Ectodermal cell (in vitro differentiated cells): ENCODE measurements around the gene KRTAP1-5.
"Not testable (repeated sequence)": the region's sequence is repeated elsewhere in the genome, so short reads cannot be mapped to it uniquely, and the experiment has no call there.

ENCODE experiments used
- H3K27ac ChIP-seq: 2 replicates; pipeline ENCODE4 v1.7.0; 2013; ENCODE audit warnings: mild to moderate bottlenecking, low read depth, low read length; ENCODE audit not compliant: insufficient read depth, poor library complexity, severe bottlenecking
- H3K27me3 ChIP-seq: 2 replicates; pipeline ENCODE4 v1.7.0; 2013; ENCODE audit warnings: mild to moderate bottlenecking, low read length; ENCODE audit not compliant: insufficient read depth, control insufficient read depth, poor library complexity, severe bottlenecking
- H3K36me3 ChIP-seq: one replicate; pipeline ENCODE4 v1.7.0; 2013; ENCODE audit warnings: low read length; ENCODE audit not compliant: control insufficient read depth, insufficient read depth
- H3K4me1 ChIP-seq: one replicate; pipeline ENCODE4 v1.7.0; 2013; ENCODE audit warnings: low read length; ENCODE audit not compliant: control insufficient read depth, insufficient read depth
- H3K4me3 ChIP-seq: 2 replicates; pipeline ENCODE4 v1.7.0; 2013; ENCODE audit warnings: low read depth, low read length, control low read depth; ENCODE audit not compliant: insufficient read depth
- H3K9me3 ChIP-seq: 2 replicates; pipeline ENCODE4 v1.7.0; 2013; ENCODE audit warnings: mild to moderate bottlenecking, low read length, moderate library complexity; ENCODE audit not compliant: control insufficient read depth
- WGBS, 2 experiments: methylation state at CpG; one replicate each; pipeline ENCODE4 v1.1.7; 2013; ENCODE audit warnings: missing lambda C conversion rate in 2 of 2; 5-methylcytosine and 5-hydroxymethylcytosine counted together

Gene KRTAP1-5

GRCh38 chr17:41049110-41049509, 22.1 kb upstream of the KRTAP1-5 start:
- WGBS, 2 experiments: 85 to 87% methylated on average over 2 of the region's 2 CpGs
- Histone ChIP-seq H3K4me3 (no peak overlapping the region), H3K27ac (no peak overlapping the region), H3K9me3 (no peaks in the 10 kb centered on the region), H3K36me3 (no peaks in the 10 kb centered on the region), H3K4me1 (no peaks in the 10 kb centered on the region), H3K27me3 (no peaks in the 10 kb centered on the region)

- Histone ChIP-seq H3K9me3 (no peaks in the 10 kb centered on the region), H3K27ac (no peak overlapping the region), H3K27me3 (no peaks in the 10 kb centered on the region), H3K36me3 (no peaks in the 10 kb centered on the region), H3K4me3 (no peak overlapping the region), H3K4me1 (no peaks in the 10 kb centered on the region)
- WGBS, 2 experiments: 86 to 96% methylated on average over 7 of the region's 7 CpGs
Observed at GRCh38 chr17:41048441-41048840, 21.4 kb upstream of the KRTAP1-5 start.

GRCh38 chr17:41046735-41047465, 19.9 kb upstream of the KRTAP1-5 start, which contains the start of gene KRTAP2-1:
Gene KRTAP2-1, minus strand, starts transcription at chr17:41047316. Its CDS starts 49 bp downstream, at chr17:41047267.
- H3K27me3 ChIP-seq, H3K4me1 ChIP-seq, H3K27ac ChIP-seq, H3K4me3 ChIP-seq, H3K36me3 ChIP-seq, H3K9me3 ChIP-seq: not testable (repeated sequence)
- 72 to 84% methylated on average over 5 to 9 of the region's 33 CpGs for WGBS, 2 experiments

DNA sequence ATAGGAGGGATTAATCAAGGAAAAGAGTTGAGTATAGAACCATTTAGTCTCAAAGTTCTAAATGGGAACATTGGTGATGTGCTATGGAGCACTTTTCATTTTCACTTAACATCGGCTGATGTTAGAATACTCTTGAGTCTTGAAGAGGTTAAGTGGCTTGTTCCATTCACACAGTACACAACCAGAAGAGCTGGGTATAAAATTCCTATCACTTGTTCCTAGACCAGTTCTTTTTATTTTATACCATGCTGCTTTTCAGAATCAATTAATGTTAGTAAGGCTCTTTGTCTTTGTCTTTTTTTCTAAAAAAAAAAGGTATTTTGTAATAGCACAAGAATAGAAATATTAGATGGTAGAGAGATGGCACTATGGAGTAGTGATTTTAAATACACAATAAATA, 15.9 kb upstream of the KRTAP1-5 start:
- Histone ChIP-seq H3K9me3 (no peaks in the 10 kb centered on the region), H3K4me1 (peaks cover 1% of the 10 kb centered on the region), H3K27ac (no peak overlapping the region), H3K36me3 (no peaks in the 10 kb centered on the region), H3K27me3 (no peaks in the 10 kb centered on the region), H3K4me3 (no peak overlapping the region)
- 90 to 100% methylated on average over 1 of the region's 1 CpG for WGBS, 2 experiments

- H3K4me1 ChIP-seq, H3K27ac ChIP-seq, H3K4me3 ChIP-seq, H3K9me3 ChIP-seq, H3K27me3 ChIP-seq, H3K36me3 ChIP-seq: not testable (repeated sequence)
- 89 to 92% methylated on average over 13 to 14 of the region's 14 CpGs for WGBS, 2 experiments
Observed at GRCh38 chr17:41040783-41041571, 14.0 kb upstream of the KRTAP1-5 start, which contains the start of gene KRTAP1-1. Gene KRTAP1-1, minus strand, starts transcription at chr17:41041450. Its CDS starts 53 bp downstream, at chr17:41041397.

- Histone ChIP-seq H3K27me3 (no peaks in the 10 kb centered on the region), H3K4me1 (peaks cover 3% of the 10 kb centered on the region), H3K36me3 (no peaks in the 10 kb centered on the region), H3K4me3 (no peak overlapping the region), H3K9me3 (no peaks in the 10 kb centered on the region), H3K27ac (no peak overlapping the region)
- 61 to 64% methylated on average over 2 of the region's 2 CpGs for WGBS, 2 experiments
Observed at GRCh38 chr17:41037853-41038350, 10.9 kb upstream of the KRTAP1-5 start.

- not testable (repeated sequence) for H3K9me3 ChIP-seq, H3K4me3 ChIP-seq, H3K27ac ChIP-seq, H3K36me3 ChIP-seq, H3K27me3 ChIP-seq, H3K4me1 ChIP-seq
- WGBS, 2 experiments: 88 to 95% methylated on average over 10 of the region's 10 CpGs
Observed at GRCh38 chr17:41034346-41034935, 7.4 kb upstream of the KRTAP1-5 start, which contains the start of gene KRTAP1-3. Gene KRTAP1-3, minus strand, starts transcription at chr17:41034874. Its CDS starts 53 bp downstream, at chr17:41034821.

- 90 to 91% methylated on average over 12 of the region's 12 CpGs for WGBS, 2 experiments
- H3K27me3 ChIP-seq: no peaks in the 10 kb centered on the region
Observed at GRCh38 chr17:41029633-41030245, 2.7 kb upstream of the KRTAP1-5 start, which contains the start of gene KRTAP1-4. Gene KRTAP1-4, minus strand, starts transcription at chr17:41030195. Its CDS starts 117 bp downstream, at chr17:41030078.

DNA sequence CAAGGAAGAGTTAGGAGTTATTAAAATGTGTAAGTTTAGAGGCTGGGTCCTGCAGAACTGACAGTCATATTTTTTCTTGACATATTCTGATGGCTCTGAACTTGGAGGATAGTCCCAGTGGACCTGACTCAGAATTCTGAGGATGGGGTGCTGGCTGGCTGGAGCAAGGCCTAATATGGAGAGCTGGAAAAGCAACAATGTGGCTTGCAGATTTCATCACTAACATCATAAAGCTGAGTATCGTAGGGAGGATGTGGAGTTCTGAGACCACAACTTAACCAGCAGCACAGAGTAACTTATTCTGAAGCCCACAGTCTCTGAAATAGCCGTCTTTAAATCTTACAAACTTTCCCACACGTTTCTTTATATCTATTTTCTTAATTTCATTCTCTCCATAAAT, 2.3 kb downstream of the KRTAP1-5 start:
- Histone ChIP-seq H3K36me3 (no peaks in the 10 kb centered on the region), H3K27ac (no peak overlapping the region), H3K9me3 (no peaks in the 10 kb centered on the region), H3K4me1 (no peaks in the 10 kb centered on the region), H3K27me3 (no peaks in the 10 kb centered on the region), H3K4me3 (no peak overlapping the region)
- 93 to 98% methylated on average over 3 of the region's 3 CpGs for WGBS, 2 experiments

More at GRCh38 chr17:41029633-41030245, 2.7 kb upstream of the KRTAP1-5 start, which contains the start of gene KRTAP1-4:
- Histone ChIP-seq H3K9me3 (no peaks in the 10 kb centered on the region), H3K27ac (no peak within 1 kb of the TSS), H3K4me3 (no peak within 1 kb of the TSS), H3K36me3 (no peaks in the 10 kb centered on the region), H3K4me1 (no peaks in the 10 kb centered on the region)
